Ishikawa (cell line): ENCODE measurements around the gene BBS2.

Experiments used
- CEBPB ChIP-seq: IDR thresholded peaks from 2 replicates; pipeline ENCODE4 v1.6.1; 2012
- CREB1 ChIP-seq: IDR thresholded peaks from 2 replicates; pipeline ENCODE4 v1.6.1; 2012; ENCODE audit warnings: low read depth
- EGR1 ChIP-seq: IDR thresholded peaks from 2 replicates; pipeline ENCODE4 v1.6.1; 2012
- EP300 ChIP-seq: IDR thresholded peaks from 2 replicates; pipeline ENCODE4 v1.6.1; 2012; ENCODE audit warnings: borderline replicate concordance
- FOXM1 ChIP-seq: IDR thresholded peaks from 2 replicates; pipeline ENCODE4 v1.6.1; 2012; ENCODE audit warnings: low read depth, borderline replicate concordance
- MAX ChIP-seq: IDR thresholded peaks from 2 replicates; pipeline ENCODE4 v1.6.1; 2012
- NFIC ChIP-seq: IDR thresholded peaks from 2 replicates; pipeline ENCODE4 v1.6.1; 2012
- RAD21 ChIP-seq: IDR thresholded peaks from 2 replicates; pipeline ENCODE4 v1.6.1; 2012; ENCODE audit warnings: low read depth
- REST ChIP-seq: IDR thresholded peaks from 2 replicates; pipeline ENCODE4 v1.6.1; 2012; ENCODE audit warnings: low read depth, mild to moderate bottlenecking
- TAF1 ChIP-seq: IDR thresholded peaks from 2 replicates; pipeline ENCODE4 v1.6.1; 2012; ENCODE audit warnings: low read depth, mild to moderate bottlenecking
- TCF12 ChIP-seq: IDR thresholded peaks from 2 replicates; pipeline ENCODE4 v1.6.1; 2012; ENCODE audit warnings: low read depth
- TEAD4 ChIP-seq: IDR thresholded peaks from 2 replicates; pipeline ENCODE4 v1.6.1; 2012
- USF1 ChIP-seq: IDR thresholded peaks from 2 replicates; pipeline ENCODE4 v1.6.1; 2012
- YY1 ChIP-seq: IDR thresholded peaks from 2 replicates; pipeline ENCODE4 v1.6.1; 2012; ENCODE audit warnings: low read depth
- ZBTB7A ChIP-seq: IDR thresholded peaks from 2 replicates; pipeline ENCODE4 v1.6.1; 2012; ENCODE audit warnings: low read depth

BBS2 gene

GRCh38 chr16:56510544-56510943 lies 9.3 kb downstream of the BBS2 start:
- no peak for TF ChIP-seq USF1
- no peak for TF ChIP-seq TEAD4
- TF ChIP-seq FOXM1: no peak
- TF ChIP-seq EGR1: no peak
- TF ChIP-seq CEBPB: no peak
- TF ChIP-seq RAD21: no peak
- TF ChIP-seq ZBTB7A: no peak
- no peak for TF ChIP-seq REST
- no peak for TF ChIP-seq TCF12
- TF ChIP-seq CREB1: no peak
- TF ChIP-seq NFIC: no peak
- no peak for TF ChIP-seq TAF1
- no peak for TF ChIP-seq MAX
- TF ChIP-seq EP300: no peak
- no peak for TF ChIP-seq YY1

- TF ChIP-seq USF1: no peak
- no peak for TF ChIP-seq EGR1
- TF ChIP-seq TEAD4: no peak
- TF ChIP-seq TCF12: no peak
These were observed 12.9 kb downstream of the BBS2 start for GRCh38 chr16:56506941-56507340.

- TF ChIP-seq FOXM1 (no peak), RAD21 (no peak), NFIC (no peak), TCF12 (no peak), CEBPB (no peak), TEAD4 (no peak), EGR1 (no peak), ZBTB7A (no peak), CREB1 (no peak), REST (no peak), EP300 (no peak), USF1 (no peak), MAX (no peak), TAF1 (no peak), YY1 (no peak)
These were observed 14.6 kb downstream of the BBS2 start for GRCh38 chr16:56505181-56505580.

- TF ChIP-seq YY1 (no peak), CEBPB (no peak), TAF1 (no peak), CREB1 (no peak)
These were observed 26.0 kb downstream of the BBS2 start for GRCh38 chr16:56493815-56494214.

GRCh38 chr16:56493126-56493525 lies 26.7 kb downstream of the BBS2 start:
- TF ChIP-seq YY1 (no peak), CEBPB (peak; percentile 66)

GRCh38 chr16:56491657-56492261 lies 28.1 kb downstream of the BBS2 start:
- TF ChIP-seq EGR1: no peak
- TF ChIP-seq REST: no peak
- TF ChIP-seq ZBTB7A: no peak
- TF ChIP-seq TCF12: no peak
- no peak for TF ChIP-seq RAD21
- no peak for TF ChIP-seq TEAD4
- no peak for TF ChIP-seq YY1
- TF ChIP-seq EP300: no peak
- TF ChIP-seq NFIC: no peak
- TF ChIP-seq MAX: no peak
- no peak for TF ChIP-seq CEBPB
- no peak for TF ChIP-seq TAF1
- no peak for TF ChIP-seq CREB1
- no peak for TF ChIP-seq USF1
- TF ChIP-seq FOXM1: no peak
